ENCODE data around the gene SORD. TPM values are rescaled to one million over a fixed set of nuclear protein-coding genes. Genes with fewer than 3 reads are reported as not detected.
"Not testable (repeated sequence)": the region's sequence is repeated elsewhere in the genome, so short reads cannot be mapped to it uniquely, and the experiment has no call there.

The SORD gene
- polyA plus RNA-seq (2013, experiment 1 of 2), result 8.9 TPM
- polyA plus RNA-seq (2013, experiment 2 of 2), result 9.2 TPM

GRCh38 chr15:45022871-45023658 lies at the start of gene SORD:
Gene SORD, plus strand, starts transcription at chr15:45023195. Its CDS starts 89 bp downstream, at chr15:45023284.
- no peak within 1 kb of the TSS for H2AK5ac ChIP-seq (ENCODE audit: low read length, severe bottlenecking)
- H3K4me1 ChIP-seq (ENCODE audit: control insufficient read depth, insufficient read depth, low read depth, low read length), result peaks cover 13% of the 10 kb centered on the region
- peak within 1 kb of the TSS; percentile 71 for H4K91ac ChIP-seq (ENCODE audit: low read length)
- H2BK5ac ChIP-seq (ENCODE audit: low read depth, low read length, poor library complexity, severe bottlenecking), result peak within 1 kb of the TSS; percentile 53
- peaks cover 5% of the 10 kb centered on the region for H3K79me1 ChIP-seq (replicated peaks; ENCODE audit: low read length, poor library complexity, severe bottlenecking)
- peak within 1 kb of the TSS; percentile 64 to 72 for H2BK12ac ChIP-seq (ENCODE audit: low read length in 2 of 2)
- H4K8ac ChIP-seq (ENCODE audit: low read length), result peak within 1 kb of the TSS; percentile 91
- 2% methylated on average over 41 of the region's 48 CpGs for WGBS
- peak within 1 kb of the TSS; percentile 18 for H3K27ac ChIP-seq (ENCODE audit: low read length, poor library complexity, severe bottlenecking)
- H3K4ac ChIP-seq (ENCODE audit: low read depth in 1 of 2, low read length in 2 of 2), result peak within 1 kb of the TSS; percentile 6 to 71
- H3K4me2 ChIP-seq (ENCODE audit: low read length, poor library complexity, severe bottlenecking), result peak within 1 kb of the TSS; percentile 83
- H3K27me3 ChIP-seq (ENCODE audit: control insufficient read depth in 1 of 2, insufficient read depth in 1 of 2, low read length in 2 of 2), result peaks cover 0 to 5% of the 10 kb centered on the region in 2 experiments
- H3K9me3 ChIP-seq (ENCODE audit: control insufficient read depth, low read length), result no peaks in the 10 kb centered on the region
- H3K23ac ChIP-seq (ENCODE audit: low read length in 2 of 2), result peak within 1 kb of the TSS in 1 of 2 experiments; percentile 57
- peak within 1 kb of the TSS; percentile 82 to 89 for H3K18ac ChIP-seq (ENCODE audit: low read depth in 1 of 2, low read length in 2 of 2)
- H3K4me3 ChIP-seq (ENCODE audit: insufficient read depth in 1 of 2, low read depth in 1 of 2, low read length in 2 of 2), result peak within 1 kb of the TSS; percentile 82 to 91
- peak within 1 kb of the TSS; percentile 87 for H3K9ac ChIP-seq (ENCODE audit: low read length)
- H3K14ac ChIP-seq (ENCODE audit: low read length in 2 of 2), result peak within 1 kb of the TSS in 1 of 2 experiments; percentile 87
- H2AFZ ChIP-seq (ENCODE audit: low read depth, low read length), result peak within 1 kb of the TSS; percentile 80
- peak within 1 kb of the TSS; percentile 44 for H2BK15ac ChIP-seq (ENCODE audit: low read depth, poor library complexity, severe bottlenecking)
- H3K36me3 ChIP-seq (ENCODE audit: control insufficient read depth in 1 of 2, insufficient read depth in 2 of 2, low read depth in 1 of 2, low read length in 2 of 2), result no peaks in the 10 kb centered on the region
- peak within 1 kb of the TSS; percentile 45 for H2BK120ac ChIP-seq (ENCODE audit: low read depth, low read length)
- peak; percentile 88 for DNase-seq

DNA sequence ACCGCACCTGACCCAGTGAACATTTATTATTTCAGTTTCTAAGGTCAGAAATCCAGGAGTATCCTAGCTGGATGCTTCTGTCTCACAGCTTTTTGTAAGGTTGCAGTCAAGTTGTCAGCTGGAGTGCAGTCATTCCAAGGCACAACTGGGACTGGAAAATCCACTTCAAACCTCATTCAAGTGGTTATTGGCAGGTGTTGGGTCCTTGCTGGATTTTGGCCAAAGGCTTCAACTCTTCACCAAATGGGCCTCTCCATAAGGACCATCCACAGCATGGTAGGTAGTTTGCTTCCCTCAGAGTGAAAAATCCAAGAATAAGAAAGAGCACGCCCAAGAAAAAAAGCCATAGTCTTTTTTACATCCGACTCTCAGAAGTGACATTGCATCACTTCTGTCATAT lies 46.8 kb upstream of the SORD start:
- not testable (repeated sequence) for H4K91ac ChIP-seq (ENCODE audit: low read length); H2BK15ac ChIP-seq (ENCODE audit: low read depth, poor library complexity, severe bottlenecking); H3K4me3 ChIP-seq (ENCODE audit: insufficient read depth in 1 of 2, low read depth in 1 of 2, low read length in 2 of 2); H3K4ac ChIP-seq (ENCODE audit: low read depth in 1 of 2, low read length in 2 of 2); H2AFZ ChIP-seq (ENCODE audit: low read depth, low read length); H3K36me3 ChIP-seq (ENCODE audit: control insufficient read depth in 1 of 2, insufficient read depth in 2 of 2, low read depth in 1 of 2, low read length in 2 of 2); H4K8ac ChIP-seq (ENCODE audit: low read length); H2AK5ac ChIP-seq (ENCODE audit: low read length, severe bottlenecking); H3K27ac ChIP-seq (ENCODE audit: low read length, poor library complexity, severe bottlenecking); H3K4me1 ChIP-seq (ENCODE audit: control insufficient read depth, insufficient read depth, low read depth, low read length); H3K4me2 ChIP-seq (ENCODE audit: low read length, poor library complexity, severe bottlenecking); H3K27me3 ChIP-seq (ENCODE audit: control insufficient read depth in 1 of 2, insufficient read depth in 1 of 2, low read length in 2 of 2); H3K9me3 ChIP-seq (ENCODE audit: control insufficient read depth, low read length); H3K79me1 ChIP-seq (replicated peaks; ENCODE audit: low read length, poor library complexity, severe bottlenecking); H3K14ac ChIP-seq (ENCODE audit: low read length in 2 of 2); H3K9ac ChIP-seq (ENCODE audit: low read length); H2BK120ac ChIP-seq (ENCODE audit: low read depth, low read length); H2BK5ac ChIP-seq (ENCODE audit: low read depth, low read length, poor library complexity, severe bottlenecking); H3K18ac ChIP-seq (ENCODE audit: low read depth in 1 of 2, low read length in 2 of 2); DNase-seq; H3K23ac ChIP-seq (ENCODE audit: low read length in 2 of 2); H2BK12ac ChIP-seq (ENCODE audit: low read length in 2 of 2)
- 100% methylated on average over 2 of the region's 3 CpGs for WGBS

GRCh38 chr15:44977781-44978180 lies 45.2 kb upstream of the SORD start:
- H3K4me1 ChIP-seq (ENCODE audit: control insufficient read depth, insufficient read depth, low read depth, low read length); DNase-seq; H3K18ac ChIP-seq (ENCODE audit: low read depth in 1 of 2, low read length in 2 of 2); H3K23ac ChIP-seq (ENCODE audit: low read length in 2 of 2); H2BK15ac ChIP-seq (ENCODE audit: low read depth, poor library complexity, severe bottlenecking); H3K4me3 ChIP-seq (ENCODE audit: insufficient read depth in 1 of 2, low read depth in 1 of 2, low read length in 2 of 2); H3K36me3 ChIP-seq (ENCODE audit: control insufficient read depth in 1 of 2, insufficient read depth in 2 of 2, low read depth in 1 of 2, low read length in 2 of 2); H3K4me2 ChIP-seq (ENCODE audit: low read length, poor library complexity, severe bottlenecking); H4K91ac ChIP-seq (ENCODE audit: low read length); H2AK5ac ChIP-seq (ENCODE audit: low read length, severe bottlenecking); H3K27ac ChIP-seq (ENCODE audit: low read length, poor library complexity, severe bottlenecking); H2BK120ac ChIP-seq (ENCODE audit: low read depth, low read length); H3K9ac ChIP-seq (ENCODE audit: low read length); H3K9me3 ChIP-seq (ENCODE audit: control insufficient read depth, low read length); H3K14ac ChIP-seq (ENCODE audit: low read length in 2 of 2); H2BK12ac ChIP-seq (ENCODE audit: low read length in 2 of 2); H4K8ac ChIP-seq (ENCODE audit: low read length); H3K4ac ChIP-seq (ENCODE audit: low read depth in 1 of 2, low read length in 2 of 2); H3K79me1 ChIP-seq (replicated peaks; ENCODE audit: low read length, poor library complexity, severe bottlenecking); H2AFZ ChIP-seq (ENCODE audit: low read depth, low read length); H2BK5ac ChIP-seq (ENCODE audit: low read depth, low read length, poor library complexity, severe bottlenecking); H3K27me3 ChIP-seq (ENCODE audit: control insufficient read depth in 1 of 2, insufficient read depth in 1 of 2, low read length in 2 of 2): not testable (repeated sequence)
- no CpG with 5 or more reads among the region's 2 CpGs for WGBS

DNA sequence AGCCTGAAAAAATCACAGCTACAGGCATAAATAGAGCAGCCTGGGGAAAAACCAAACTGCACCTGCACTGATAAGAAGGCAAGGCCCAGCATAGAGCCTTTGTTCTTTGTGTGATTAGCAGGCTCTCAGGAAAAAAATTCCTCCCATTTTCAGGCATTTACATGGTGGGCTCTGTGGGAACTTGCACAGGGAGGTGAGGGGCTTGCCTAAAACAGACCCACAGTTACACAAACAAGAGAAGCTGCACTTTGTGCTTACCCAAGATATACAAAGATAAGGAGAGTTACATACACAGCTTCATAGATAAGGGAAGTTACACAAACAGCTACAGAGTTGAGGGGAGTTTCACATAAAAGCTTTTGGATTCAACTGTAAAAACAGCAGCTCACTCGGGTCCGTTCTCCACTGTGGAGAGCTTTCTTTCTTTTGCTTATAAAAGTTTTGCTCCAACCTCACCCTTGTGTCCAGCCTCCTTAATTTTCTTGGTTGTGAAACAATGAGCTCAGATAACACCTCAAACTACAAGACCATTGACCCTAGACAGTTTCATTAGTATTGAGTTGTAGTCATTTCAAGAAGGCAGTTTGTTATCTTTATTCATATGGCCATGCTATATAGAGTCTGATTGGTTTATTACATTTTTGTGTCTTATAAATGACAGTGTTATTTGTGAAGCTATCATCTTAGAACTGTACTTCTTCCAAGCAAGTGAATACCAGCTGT lies 43.2 kb upstream of the SORD start:
- 41% methylated on average over 2 of the region's 2 CpGs for WGBS

More for the DNA sequence above, 43.2 kb upstream of the SORD start:
- H3K4ac ChIP-seq (ENCODE audit: low read depth in 1 of 2, low read length in 2 of 2); DNase-seq; H2BK12ac ChIP-seq (ENCODE audit: low read length in 2 of 2); H3K9me3 ChIP-seq (ENCODE audit: control insufficient read depth, low read length); H2AK5ac ChIP-seq (ENCODE audit: low read length, severe bottlenecking); H4K8ac ChIP-seq (ENCODE audit: low read length); H2BK15ac ChIP-seq (ENCODE audit: low read depth, poor library complexity, severe bottlenecking); H3K14ac ChIP-seq (ENCODE audit: low read length in 2 of 2); H3K4me3 ChIP-seq (ENCODE audit: insufficient read depth in 1 of 2, low read depth in 1 of 2, low read length in 2 of 2); H3K23ac ChIP-seq (ENCODE audit: low read length in 2 of 2); H3K27ac ChIP-seq (ENCODE audit: low read length, poor library complexity, severe bottlenecking); H3K9ac ChIP-seq (ENCODE audit: low read length); H3K27me3 ChIP-seq (ENCODE audit: control insufficient read depth in 1 of 2, insufficient read depth in 1 of 2, low read length in 2 of 2); H2BK120ac ChIP-seq (ENCODE audit: low read depth, low read length); H3K4me2 ChIP-seq (ENCODE audit: low read length, poor library complexity, severe bottlenecking); H4K91ac ChIP-seq (ENCODE audit: low read length); H3K36me3 ChIP-seq (ENCODE audit: control insufficient read depth in 1 of 2, insufficient read depth in 2 of 2, low read depth in 1 of 2, low read length in 2 of 2); H2BK5ac ChIP-seq (ENCODE audit: low read depth, low read length, poor library complexity, severe bottlenecking); H3K18ac ChIP-seq (ENCODE audit: low read depth in 1 of 2, low read length in 2 of 2); H2AFZ ChIP-seq (ENCODE audit: low read depth, low read length); H3K4me1 ChIP-seq (ENCODE audit: control insufficient read depth, insufficient read depth, low read depth, low read length); H3K79me1 ChIP-seq (replicated peaks; ENCODE audit: low read length, poor library complexity, severe bottlenecking): not testable (repeated sequence)
